Measurements from ENCODE around the gene RANBP1.

- TF ChIP-seq EZH2 (IDR thresholded peaks at IDR 0.05; ENCODE audit: insufficient read depth, poor library complexity, severe bottlenecking) (no peak), EZH2phosphoT487 (IDR thresholded peaks at IDR 0.05; ENCODE audit: insufficient read depth, low read depth) (no peak)
Observed at GRCh38 chr22:20146777-20147176, 30.9 kb downstream of the RANBP1 start.
